Measurements from ENCODE around the gene MOB3C.

Gene MOB3C

GRCh38 chr1:46575778-46576177 lies 40.8 kb downstream of the MOB3C start:
- TF ChIP-seq CTCF (IDR thresholded peaks at IDR 0.05; ENCODE audit: control insufficient read depth, extremely low read depth, insufficient read depth), result no peak
- no peak overlapping the region for H3K4me3 ChIP-seq (ENCODE audit: low read depth, low read length)
- DNase-seq (ENCODE audit: low read depth), result no peak

GRCh38 chr1:46575300-46575699 lies 41.3 kb downstream of the MOB3C start:
- H3K4me3 ChIP-seq (ENCODE audit: low read depth, low read length), result no peak overlapping the region
- TF ChIP-seq CTCF (IDR thresholded peaks at IDR 0.05; ENCODE audit: control insufficient read depth, extremely low read depth, insufficient read depth), result no peak
- no peak for DNase-seq (ENCODE audit: low read depth)

- no peak for DNase-seq (ENCODE audit: low read depth)
- TF ChIP-seq CTCF (IDR thresholded peaks at IDR 0.05; ENCODE audit: control insufficient read depth, extremely low read depth, insufficient read depth), result no peak
- H3K4me3 ChIP-seq (ENCODE audit: low read depth, low read length), result no peak overlapping the region
Measured at GRCh38 chr1:46571691-46572225, 44.9 kb downstream of the MOB3C start.

GRCh38 chr1:46569884-46570725 lies 46.5 kb downstream of the MOB3C start:
- no peak for TF ChIP-seq CTCF (IDR thresholded peaks at IDR 0.05; ENCODE audit: control insufficient read depth, extremely low read depth, insufficient read depth)
- no peak for DNase-seq (ENCODE audit: low read depth)

GRCh38 chr1:46569116-46569515 lies 47.5 kb downstream of the MOB3C start:
- no peak for TF ChIP-seq CTCF (IDR thresholded peaks at IDR 0.05; ENCODE audit: control insufficient read depth, extremely low read depth, insufficient read depth)
- H3K4me3 ChIP-seq (ENCODE audit: low read depth, low read length), result no peak overlapping the region
- no peak for DNase-seq (ENCODE audit: low read depth)

More at GRCh38 chr1:46569884-46570725, 46.5 kb downstream of the MOB3C start:
- H3K4me3 ChIP-seq (ENCODE audit: low read depth, low read length), result no peak overlapping the region

GRCh38 chr1:46568461-46568891 lies 48.1 kb downstream of the MOB3C start:
- TF ChIP-seq CTCF (IDR thresholded peaks at IDR 0.05; ENCODE audit: control insufficient read depth, extremely low read depth, insufficient read depth), result no peak
- DNase-seq (ENCODE audit: low read depth), result no peak
- H3K4me3 ChIP-seq (ENCODE audit: low read depth, low read length), result no peak overlapping the region

All from LNCaP clone FGC (cell line).